Spleen (tissue), 7 donors: ENCODE results near the gene POLR2J.
"Not testable (repeated sequence)": the region's sequence is repeated elsewhere in the genome, so short reads cannot be mapped to it uniquely, and the experiment has no call there.

Experiments used
- POLR2AphosphoS5 ChIP-seq, 3 donors: sonication (generic); formaldehyde crosslinking; IDR thresholded peaks; one replicate each; pipeline ENCODE4 v1.5.1; 2017; ENCODE audit warnings: antibody characterized with exemption in 3 of 3
- TF ChIP-seq, protein P1 (sequence below), 11 experiments: fragments of 200-600 bp in 7 of 11; fragments of 450-650 bp in 4 of 11; sonication (generic) in 4 of 11; IDR thresholded peaks in 8 of 11; conservative IDR thresholded peaks in 3 of 11; 1 replicate in 7 of 11; 2 replicates in 4 of 11; pipeline versions ENCODE4 v1.4.0 to v1.8.0; 2016 to 2021; ENCODE audit warnings: antibody characterized with exemption in 11 of 11, inconsistent platforms in 4 of 11, mild to moderate bottlenecking in 1 of 11
- donor health status: DM: no; HTN: no; CAD: no; lungs with moderate emphysema.
- donor health status: DM: no; HTN: no; CAD: no.
- donor health status: DM: no; HTN: no; CAD: no.

DNA sequence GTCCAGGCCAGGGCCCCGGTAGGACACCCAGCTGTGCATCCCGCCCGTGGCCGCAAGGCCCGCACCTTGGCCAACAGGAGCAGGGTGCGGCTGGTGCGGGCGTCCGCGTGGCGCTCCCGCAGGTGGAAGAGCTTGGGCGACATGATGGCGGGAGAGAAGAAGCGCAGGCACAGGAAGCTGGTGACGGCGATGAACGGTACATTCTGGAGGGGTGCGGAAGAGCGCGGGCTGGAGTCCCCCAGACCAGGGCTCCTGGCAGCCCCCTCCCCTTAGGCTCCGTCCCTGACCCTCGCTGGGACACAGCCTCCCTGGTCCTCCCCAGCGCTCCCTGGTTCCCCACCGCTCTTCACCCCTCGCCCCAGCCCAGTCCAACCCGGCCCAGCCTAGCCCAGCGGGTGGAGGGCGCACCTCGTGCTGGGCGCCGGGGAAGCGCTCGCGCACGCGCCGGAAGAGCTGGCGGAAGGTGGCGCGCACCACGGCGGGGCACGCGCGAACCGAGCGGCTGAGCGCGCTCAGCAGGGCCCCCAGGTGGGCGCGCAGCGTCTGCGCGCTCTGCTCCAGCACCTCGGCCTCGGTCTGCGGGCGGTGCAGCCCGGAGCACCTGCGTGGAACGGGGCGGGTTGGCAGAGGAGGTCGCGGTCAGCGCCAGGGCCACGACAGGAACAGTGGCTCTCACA lies 15.9 kb upstream of the POLR2J start:
- TF ChIP-seq, protein P1, sequence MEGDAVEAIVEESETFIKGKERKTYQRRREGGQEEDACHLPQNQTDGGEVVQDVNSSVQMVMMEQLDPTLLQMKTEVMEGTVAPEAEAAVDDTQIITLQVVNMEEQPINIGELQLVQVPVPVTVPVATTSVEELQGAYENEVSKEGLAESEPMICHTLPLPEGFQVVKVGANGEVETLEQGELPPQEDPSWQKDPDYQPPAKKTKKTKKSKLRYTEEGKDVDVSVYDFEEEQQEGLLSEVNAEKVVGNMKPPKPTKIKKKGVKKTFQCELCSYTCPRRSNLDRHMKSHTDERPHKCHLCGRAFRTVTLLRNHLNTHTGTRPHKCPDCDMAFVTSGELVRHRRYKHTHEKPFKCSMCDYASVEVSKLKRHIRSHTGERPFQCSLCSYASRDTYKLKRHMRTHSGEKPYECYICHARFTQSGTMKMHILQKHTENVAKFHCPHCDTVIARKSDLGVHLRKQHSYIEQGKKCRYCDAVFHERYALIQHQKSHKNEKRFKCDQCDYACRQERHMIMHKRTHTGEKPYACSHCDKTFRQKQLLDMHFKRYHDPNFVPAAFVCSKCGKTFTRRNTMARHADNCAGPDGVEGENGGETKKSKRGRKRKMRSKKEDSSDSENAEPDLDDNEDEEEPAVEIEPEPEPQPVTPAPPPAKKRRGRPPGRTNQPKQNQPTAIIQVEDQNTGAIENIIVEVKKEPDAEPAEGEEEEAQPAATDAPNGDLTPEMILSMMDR (IDR thresholded peaks at IDR 0.05 in 8 of 11, conservative IDR thresholded peaks at IDR 0.05 in 3 of 11) = not testable (repeated sequence)
- not testable (repeated sequence) for TF ChIP-seq POLR2AphosphoS5 (IDR thresholded peaks at IDR 0.05)
